Karpas-422 (cell line): ENCODE data around the gene TP73. TPM values are rescaled to one million over a fixed set of nuclear protein-coding genes. Genes with fewer than 3 reads are reported as not detected.

Experiments
- DNase-seq: peaks from one replicate; pipeline ENCODE4 v3.0.0-alpha.2; 2015
- H2AFZ ChIP-seq: fragments of 200-600 bp; sonication (generic); 2 replicates; pipeline ENCODE4 v1.6.1; 2014; ENCODE audit warnings: antibody characterized with exemption, low read length, mixed read lengths
- H3K27ac ChIP-seq: fragments of 200-600 bp; sonication (generic); 2 replicates; pipeline ENCODE4 v1.5.1; 2014; ENCODE audit warnings: mild to moderate bottlenecking, low read length, moderate library complexity
- H3K27me3 ChIP-seq: fragments of 200-600 bp; sonication (generic); 2 replicates; pipeline ENCODE4 v1.6.1; 2014; ENCODE audit warnings: low read length, mixed read lengths
- H3K36me3 ChIP-seq: fragments of 200-600 bp; sonication (generic); 2 replicates; pipeline ENCODE4 v1.6.1; 2014; ENCODE audit warnings: low read length, mixed read lengths; ENCODE audit not compliant: insufficient read depth
- H3K4me1 ChIP-seq: fragments of 200-600 bp; sonication (generic); 2 replicates; pipeline ENCODE4 v1.6.1; 2014; ENCODE audit warnings: mild to moderate bottlenecking, low read length, mixed read lengths
- H3K4me2 ChIP-seq: fragments of 200-600 bp; sonication (generic); 2 replicates; pipeline ENCODE4 v1.6.1; 2014; ENCODE audit warnings: low read length, low read depth, mild to moderate bottlenecking; ENCODE audit not compliant: poor library complexity, severe bottlenecking
- H3K4me3 ChIP-seq: fragments of 200-600 bp; sonication (generic); 2 replicates; pipeline ENCODE4 v1.5.1; 2014; ENCODE audit warnings: mild to moderate bottlenecking, antibody characterized with exemption, low read length, mixed read lengths
- H3K79me2 ChIP-seq: fragments of 200-600 bp; sonication (generic); 2 replicates; pipeline ENCODE4 v1.6.1; 2014; ENCODE audit warnings: mild to moderate bottlenecking, low read length, mixed read lengths
- H3K9ac ChIP-seq: fragments of 200-600 bp; sonication (generic); 2 replicates; pipeline ENCODE4 v1.6.0; 2014; ENCODE audit warnings: low read length
- H3K9me2 ChIP-seq: fragments of 200-600 bp; sonication (generic), shearing (Covaris generic); replicated peaks from 2 replicates; pipeline ENCODE4 v1.6.0; 2014; ENCODE audit warnings: mild to moderate bottlenecking, low read length, moderate library complexity; ENCODE audit not compliant: insufficient read depth
- H3K9me3 ChIP-seq: fragments of 300-700, 200-600 bp; sonication (generic); 2 replicates; pipeline ENCODE4 v1.6.1; 2014; ENCODE audit warnings: low read length, mixed read lengths
- H4K20me1 ChIP-seq: fragments of 200-600 bp; sonication (generic); 2 replicates; pipeline ENCODE4 v1.6.1; 2014; ENCODE audit warnings: mild to moderate bottlenecking, antibody characterized with exemption, low read length, low read depth; ENCODE audit not compliant: insufficient read depth
- total RNA-seq: library from RNA; depleted of rRNA; stranded (reverse); fragments of >200 nt; shearing (Covaris generic); gene quantifications from 2 replicates; pipeline ENCODE4 v1.2.3, GENCODE V29; 2014; ENCODE audit warnings: low replicate concordance

TP73 gene
- total RNA-seq, 1 experiment from 2014 or later, result 0.52 TPM

- Histone ChIP-seq H3K9me3 (no peaks in the 10 kb centered on the region), H3K9me2 (no peaks in the 10 kb centered on the region), H3K4me2 (no peak overlapping the region), H3K9ac (no peak overlapping the region), H3K4me3 (no peak overlapping the region), H3K79me2 (no peaks in the 10 kb centered on the region), H2AFZ (no peak overlapping the region), H4K20me1 (no peaks in the 10 kb centered on the region), H3K4me1 (no peaks in the 10 kb centered on the region), H3K36me3 (no peaks in the 10 kb centered on the region), H3K27ac (no peak overlapping the region), H3K27me3 (no peaks in the 10 kb centered on the region)
- no peak for DNase-seq
These were observed 36.9 kb downstream of the TP73 start for GRCh38 chr1:3689138-3689750.

- no peak for DNase-seq
- H3K4me3 ChIP-seq, result no peak overlapping the region
- no peaks in the 10 kb centered on the region for H3K36me3 ChIP-seq
- H3K27me3 ChIP-seq, result no peaks in the 10 kb centered on the region
- H3K9me2 ChIP-seq, result no peaks in the 10 kb centered on the region
- H2AFZ ChIP-seq, result no peak overlapping the region
- H3K27ac ChIP-seq, result no peak overlapping the region
- no peak overlapping the region for H3K9ac ChIP-seq
- no peaks in the 10 kb centered on the region for H3K4me1 ChIP-seq
- H3K4me2 ChIP-seq, result no peak overlapping the region
- no peaks in the 10 kb centered on the region for H3K9me3 ChIP-seq
- no peaks in the 10 kb centered on the region for H3K79me2 ChIP-seq
- no peaks in the 10 kb centered on the region for H4K20me1 ChIP-seq
These were observed 38.2 kb downstream of the TP73 start for GRCh38 chr1:3690282-3691065.

GRCh38 chr1:3691421-3692204 is 39.3 kb downstream of the TP73 start:
- no peaks in the 10 kb centered on the region for H3K9me3 ChIP-seq
- H3K4me1 ChIP-seq, result no peaks in the 10 kb centered on the region
- no peak for DNase-seq
- H3K9me2 ChIP-seq, result no peaks in the 10 kb centered on the region
- no peaks in the 10 kb centered on the region for H3K27me3 ChIP-seq
- no peaks in the 10 kb centered on the region for H4K20me1 ChIP-seq
- no peak overlapping the region for H3K4me2 ChIP-seq
- H3K27ac ChIP-seq, result no peak overlapping the region
- H3K79me2 ChIP-seq, result no peaks in the 10 kb centered on the region
- no peak overlapping the region for H3K4me3 ChIP-seq
- no peaks in the 10 kb centered on the region for H3K36me3 ChIP-seq
- no peak overlapping the region for H2AFZ ChIP-seq
- no peak overlapping the region for H3K9ac ChIP-seq

GRCh38 chr1:3692598-3692997 is 40.3 kb downstream of the TP73 start:
- H3K27me3 ChIP-seq, result no peaks in the 10 kb centered on the region
- no peak for DNase-seq
- H3K4me2 ChIP-seq, result no peak overlapping the region
- H3K36me3 ChIP-seq, result no peaks in the 10 kb centered on the region
- H3K9me3 ChIP-seq, result no peaks in the 10 kb centered on the region
- H3K27ac ChIP-seq, result no peak overlapping the region
- no peaks in the 10 kb centered on the region for H3K79me2 ChIP-seq
- H3K9ac ChIP-seq, result no peak overlapping the region
- H3K4me3 ChIP-seq, result no peak overlapping the region
- H4K20me1 ChIP-seq, result no peaks in the 10 kb centered on the region
- no peaks in the 10 kb centered on the region for H3K4me1 ChIP-seq
- H2AFZ ChIP-seq, result no peak overlapping the region
- H3K9me2 ChIP-seq, result no peaks in the 10 kb centered on the region

- Histone ChIP-seq H3K27me3 (no peaks in the 10 kb centered on the region), H3K4me3 (no peak overlapping the region), H3K4me1 (no peaks in the 10 kb centered on the region), H3K9me2 (no peaks in the 10 kb centered on the region), H3K9ac (no peak overlapping the region), H3K27ac (no peak overlapping the region), H3K79me2 (no peaks in the 10 kb centered on the region), H3K36me3 (no peaks in the 10 kb centered on the region), H3K4me2 (no peak overlapping the region), H3K9me3 (no peaks in the 10 kb centered on the region), H2AFZ (no peak overlapping the region), H4K20me1 (no peaks in the 10 kb centered on the region)
- no peak for DNase-seq
These were observed 41.0 kb downstream of the TP73 start for GRCh38 chr1:3693321-3693720.

GRCh38 chr1:3695326-3696217 is 43.3 kb downstream of the TP73 start:
- Histone ChIP-seq H3K9ac (no peak overlapping the region), H3K27ac (no peak overlapping the region), H3K27me3 (no peaks in the 10 kb centered on the region), H3K4me3 (no peak overlapping the region), H2AFZ (no peak overlapping the region), H3K4me2 (no peak overlapping the region), H3K36me3 (no peaks in the 10 kb centered on the region), H3K9me3 (no peaks in the 10 kb centered on the region), H3K4me1 (no peaks in the 10 kb centered on the region), H3K9me2 (no peaks in the 10 kb centered on the region), H3K79me2 (no peaks in the 10 kb centered on the region), H4K20me1 (no peaks in the 10 kb centered on the region)
- peak; percentile 81 for DNase-seq

GRCh38 chr1:3696689-3697088 is 44.4 kb downstream of the TP73 start:
- DNase-seq, result no peak
- Histone ChIP-seq H3K27ac (no peak overlapping the region), H3K36me3 (no peaks in the 10 kb centered on the region), H3K9ac (no peak overlapping the region), H3K27me3 (no peaks in the 10 kb centered on the region), H3K9me2 (no peaks in the 10 kb centered on the region), H4K20me1 (no peaks in the 10 kb centered on the region), H3K4me3 (no peak overlapping the region), H3K4me1 (no peaks in the 10 kb centered on the region), H3K79me2 (no peaks in the 10 kb centered on the region), H3K4me2 (no peak overlapping the region), H3K9me3 (no peaks in the 10 kb centered on the region), H2AFZ (no peak overlapping the region)
